ENCODE results near the gene EHMT1.

DNA sequence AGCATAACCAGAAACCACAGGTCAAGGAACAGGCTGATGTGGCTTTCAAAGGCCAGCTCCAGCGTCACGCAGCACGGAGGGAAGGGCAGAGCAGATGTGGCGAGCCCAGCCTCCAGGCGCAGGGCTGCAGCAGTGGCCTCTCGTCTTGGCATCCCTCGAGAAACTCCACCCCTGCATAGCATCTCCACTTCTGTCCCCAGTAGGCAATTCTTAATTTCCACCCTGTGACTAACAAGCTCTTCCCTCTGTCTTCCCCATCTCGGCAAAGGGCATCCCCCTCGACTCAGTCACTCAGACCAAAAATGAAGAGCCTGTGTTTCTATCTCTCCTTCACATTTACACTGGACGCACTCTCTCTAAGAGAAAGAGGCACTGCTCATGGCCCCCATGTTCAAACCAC is 257.0 kb downstream of the EHMT1 start:
- TF ChIP-seq, protein P1, sequence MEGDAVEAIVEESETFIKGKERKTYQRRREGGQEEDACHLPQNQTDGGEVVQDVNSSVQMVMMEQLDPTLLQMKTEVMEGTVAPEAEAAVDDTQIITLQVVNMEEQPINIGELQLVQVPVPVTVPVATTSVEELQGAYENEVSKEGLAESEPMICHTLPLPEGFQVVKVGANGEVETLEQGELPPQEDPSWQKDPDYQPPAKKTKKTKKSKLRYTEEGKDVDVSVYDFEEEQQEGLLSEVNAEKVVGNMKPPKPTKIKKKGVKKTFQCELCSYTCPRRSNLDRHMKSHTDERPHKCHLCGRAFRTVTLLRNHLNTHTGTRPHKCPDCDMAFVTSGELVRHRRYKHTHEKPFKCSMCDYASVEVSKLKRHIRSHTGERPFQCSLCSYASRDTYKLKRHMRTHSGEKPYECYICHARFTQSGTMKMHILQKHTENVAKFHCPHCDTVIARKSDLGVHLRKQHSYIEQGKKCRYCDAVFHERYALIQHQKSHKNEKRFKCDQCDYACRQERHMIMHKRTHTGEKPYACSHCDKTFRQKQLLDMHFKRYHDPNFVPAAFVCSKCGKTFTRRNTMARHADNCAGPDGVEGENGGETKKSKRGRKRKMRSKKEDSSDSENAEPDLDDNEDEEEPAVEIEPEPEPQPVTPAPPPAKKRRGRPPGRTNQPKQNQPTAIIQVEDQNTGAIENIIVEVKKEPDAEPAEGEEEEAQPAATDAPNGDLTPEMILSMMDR (IDR thresholded peaks at IDR 0.05; ENCODE audit: low read length) = no peak
- TF ChIP-seq EZH2 (IDR thresholded peaks at IDR 0.05; ENCODE audit: borderline replicate concordance, low read length) = no peak

Data from OCI-LY1 (cell line).